ENCODE measurements around the gene HOTAIR. TPM values are rescaled to one million over a fixed set of nuclear protein-coding genes. Genes with fewer than 3 reads are reported as not detected.
A peak's percentile ranks its signal among the peaks of the same experiment; 100 is the strongest.

HOTAIR gene
- total RNA-seq, 1 donor from 2014 or later: not detected

GRCh38 chr12:53983950-53984572 is 9.3 kb upstream of the HOTAIR start:
- H3K4me3 Mint-ChIP-seq: no peak overlapping the region
- no peaks in the 10 kb centered on the region for H3K36me3 Mint-ChIP-seq
- H3K4me2 ChIP-seq: no peak overlapping the region
- peaks cover 100% of the 10 kb centered on the region for H3K27me3 ChIP-seq
- no peaks in the 10 kb centered on the region for H3K9me3 ChIP-seq (ENCODE audit: low read depth)
- no peaks in the 10 kb centered on the region for H3K4me1 ChIP-seq
- H3K36me3 ChIP-seq: no peaks in the 10 kb centered on the region
- DNase-seq (ENCODE audit: low spot score): no peak
- H3K9me3 Mint-ChIP-seq: peaks cover 6% of the 10 kb centered on the region
- H3K79me2 ChIP-seq (ENCODE audit: low read depth): no peaks in the 10 kb centered on the region
- H3K27ac Mint-ChIP-seq: no peak overlapping the region
- H3K9ac ChIP-seq: no peak overlapping the region
- peaks cover 82% of the 10 kb centered on the region for H4K20me1 ChIP-seq (ENCODE audit: low read depth)
- peak; percentile 88 for TF ChIP-seq EZH2 (IDR thresholded peaks at IDR 0.05)
- peak; percentile 82 for TF ChIP-seq EZH2phosphoT487 (IDR thresholded peaks at IDR 0.05)
- no peak for TF ChIP-seq CTCF (IDR thresholded peaks at IDR 0.05)
- H3K27me3 Mint-ChIP-seq (ENCODE audit: insufficient read depth, low read depth): peaks cover 99% of the 10 kb centered on the region
- H3F3A ChIP-seq (ENCODE audit: low read depth): no peaks in the 10 kb centered on the region
- H3K4me3 ChIP-seq: no peak overlapping the region
- no peak overlapping the region for H2AFZ ChIP-seq (replicated peaks)
- H3K27ac ChIP-seq: no peak overlapping the region
- H3K4me1 Mint-ChIP-seq: no peaks in the 10 kb centered on the region

GRCh38 chr12:53983568-53983949 is 8.8 kb upstream of the HOTAIR start:
- H3K4me2 ChIP-seq: no peak overlapping the region
- no peak overlapping the region for H3K27ac ChIP-seq
- DNase-seq (ENCODE audit: low spot score): no peak
- peaks cover 82% of the 10 kb centered on the region for H4K20me1 ChIP-seq (ENCODE audit: low read depth)
- TF ChIP-seq EZH2 (IDR thresholded peaks at IDR 0.05): peak; percentile 96
- no peak for TF ChIP-seq CTCF (IDR thresholded peaks at IDR 0.05)
- no peak overlapping the region for H2AFZ ChIP-seq (replicated peaks)
- H3K9me3 ChIP-seq (ENCODE audit: low read depth): no peaks in the 10 kb centered on the region
- H3F3A ChIP-seq (ENCODE audit: low read depth): no peaks in the 10 kb centered on the region
- peaks cover 100% of the 10 kb centered on the region for H3K27me3 ChIP-seq
- H3K36me3 ChIP-seq: no peaks in the 10 kb centered on the region
- no peaks in the 10 kb centered on the region for H3K4me1 Mint-ChIP-seq
- H3K36me3 Mint-ChIP-seq: no peaks in the 10 kb centered on the region
- H3K4me3 ChIP-seq: no peak overlapping the region
- H3K4me1 ChIP-seq: no peaks in the 10 kb centered on the region
- peaks cover 99% of the 10 kb centered on the region for H3K27me3 Mint-ChIP-seq (ENCODE audit: insufficient read depth, low read depth)
- H3K27ac Mint-ChIP-seq: no peak overlapping the region
- H3K79me2 ChIP-seq (ENCODE audit: low read depth): no peaks in the 10 kb centered on the region
- H3K9ac ChIP-seq: no peak overlapping the region
- peaks cover 6% of the 10 kb centered on the region for H3K9me3 Mint-ChIP-seq
- peak overlapping the region; percentile 27 for H3K4me3 Mint-ChIP-seq

DNA sequence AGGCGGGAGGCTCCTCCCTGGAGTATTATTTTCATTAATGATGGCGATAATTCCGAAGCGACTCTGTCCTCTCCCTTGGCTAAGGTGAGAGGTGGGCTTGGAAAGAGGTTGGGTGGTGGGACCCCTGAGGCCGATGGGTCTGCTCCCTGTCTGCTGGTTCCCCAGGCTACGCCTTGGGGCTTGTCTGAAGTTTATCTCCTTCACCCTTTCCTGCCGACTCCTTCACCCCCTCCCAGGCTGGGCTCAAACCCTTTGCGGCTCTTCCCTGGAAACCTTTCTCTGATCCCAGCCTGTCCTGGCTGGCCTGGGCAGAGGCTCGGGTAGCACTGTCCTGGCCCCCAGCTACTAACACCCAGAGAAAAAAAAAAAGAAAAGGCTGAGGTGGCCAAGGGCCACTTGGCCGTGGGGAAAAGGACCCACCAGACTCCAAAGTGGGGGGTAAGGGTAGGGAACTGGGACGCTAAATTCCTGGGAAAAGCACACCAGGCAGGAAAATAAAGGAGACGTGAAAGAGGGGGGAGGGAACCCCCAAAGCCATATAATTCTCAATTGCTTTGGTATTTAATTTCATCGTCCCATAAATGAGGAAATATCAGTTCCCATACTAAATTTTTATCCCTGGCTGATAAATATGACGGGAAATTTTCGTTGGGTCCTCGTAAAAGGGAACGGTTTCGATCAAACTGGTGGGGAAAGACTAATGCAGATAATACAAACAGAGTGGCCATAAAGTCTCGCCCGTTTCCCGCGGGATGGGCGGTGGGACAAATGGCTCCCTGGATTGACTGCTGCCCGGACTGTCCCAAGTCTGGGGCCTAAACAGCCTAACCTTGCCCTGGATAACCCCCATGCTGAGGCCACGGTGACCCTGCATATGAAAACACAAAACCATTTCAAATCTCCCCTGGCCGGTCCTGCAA is 8.2 kb upstream of the HOTAIR start:
- Histone ChIP-seq H3K27me3 (peaks cover 100% of the 10 kb centered on the region), H3K27ac (no peak overlapping the region)

More for the DNA sequence above, 8.2 kb upstream of the HOTAIR start:
- peaks cover 99% of the 10 kb centered on the region for H3K27me3 Mint-ChIP-seq (ENCODE audit: insufficient read depth, low read depth)
- no peak overlapping the region for H3K27ac Mint-ChIP-seq
- no peak overlapping the region for H2AFZ ChIP-seq (replicated peaks)
- H3F3A ChIP-seq (ENCODE audit: low read depth): no peaks in the 10 kb centered on the region
- H3K9me3 Mint-ChIP-seq: peaks cover 6% of the 10 kb centered on the region
- no peak overlapping the region for H3K4me3 ChIP-seq
- no peak overlapping the region for H3K4me2 ChIP-seq
- H3K79me2 ChIP-seq (ENCODE audit: low read depth): no peaks in the 10 kb centered on the region
- TF ChIP-seq CTCF (IDR thresholded peaks at IDR 0.05): no peak
- TF ChIP-seq EZH2phosphoT487 (IDR thresholded peaks at IDR 0.05): peak; percentile 4
- TF ChIP-seq EZH2 (IDR thresholded peaks at IDR 0.05): no peak
- no peak overlapping the region for H3K9ac ChIP-seq
- H3K4me3 Mint-ChIP-seq: peak overlapping the region; percentile 27
- H3K36me3 Mint-ChIP-seq: no peaks in the 10 kb centered on the region
- H3K36me3 ChIP-seq: no peaks in the 10 kb centered on the region
- no peaks in the 10 kb centered on the region for H3K4me1 ChIP-seq
- H3K4me1 Mint-ChIP-seq: no peaks in the 10 kb centered on the region
- DNase-seq (ENCODE audit: low spot score): no peak
- H3K9me3 ChIP-seq (ENCODE audit: low read depth): no peaks in the 10 kb centered on the region
- H4K20me1 ChIP-seq (ENCODE audit: low read depth): peaks cover 75% of the 10 kb centered on the region

Data from neural progenitor cell (in vitro differentiated cells).